AG04450 (cell line): ENCODE measurements around the gene PDE1C. TPM values are rescaled to one million over a fixed set of nuclear protein-coding genes. Genes with fewer than 3 reads are reported as not detected.

Experiments used
- CTCF ChIA-PET: fragments of 300-600, 350-600 bp; formaldehyde crosslinking; extraction: SDS; loops from one replicate; lab custom pipeline; 2022; ENCODE audit warnings: antibody characterized with exemption, inconsistent platforms; lab: Charles Lee
- POLR2A ChIA-PET: fragments of 350-600 bp; formaldehyde crosslinking; extraction: SDS; loops from one replicate; lab custom pipeline; 2021; ENCODE audit warnings: antibody characterized with exemption, inconsistent platforms; lab: Yijun Ruan, JAX
- DNase-seq: peaks from one replicate; pipeline ENCODE4 v3.0.0-alpha.2; 2011; ENCODE audit warnings: low read depth, low spot score
- H3K27ac ChIP-seq: one replicate; pipeline ENCODE4 v1.5.1; 2012; ENCODE audit warnings: low read depth, low read length, control low read depth
- H3K27me3 ChIP-seq: one replicate; pipeline ENCODE4 v1.6.0; 2012; ENCODE audit warnings: low read length; ENCODE audit not compliant: control insufficient read depth, insufficient read depth
- H3K4me3 ChIP-seq: 2 replicates; pipeline ENCODE4 v1.5.1; 2011; ENCODE audit warnings: mild to moderate bottlenecking, low read depth, low read length, control low read depth
- H3K9me3 ChIP-seq: 2 replicates; pipeline ENCODE4 v1.5.1; 2012; ENCODE audit warnings: low read length; ENCODE audit not compliant: control insufficient read depth, insufficient read depth
- CTCF ChIP-seq: IDR thresholded peaks from 2 replicates; pipeline ENCODE4 v1.5.1; 2011; ENCODE audit warnings: low read depth, low read length, control low read depth, inconsistent platforms
- polyA plus RNA-seq: library from polyadenylated mRNA; depleted of rRNA; stranded (reverse); fragments of >200 nt; gene quantifications from 2 replicates; pipeline ENCODE4 v1.2.3, GENCODE V29; 2011

The PDE1C gene
- polyA plus RNA-seq, 1 experiment: 3.8 TPM

GRCh38 chr7:31856337-31856736, 213.9 kb downstream of the PDE1C start:
- Histone ChIP-seq H3K27me3 (no peaks in the 10 kb centered on the region), H3K9me3 (peaks cover 5% of the 10 kb centered on the region; the same call in 1 of the 2 replicates), H3K27ac (no peak overlapping the region), H3K4me3 (no peak overlapping the region)
- ChIA-PET POLR2A (no interaction called here), CTCF (no interaction called here)
- no peak for DNase-seq
- TF ChIP-seq CTCF: no peak

- no peak overlapping the region for H3K4me3 ChIP-seq
- TF ChIP-seq CTCF: no peak
- POLR2A ChIA-PET: no interaction called here
- no peak for DNase-seq
- H3K9me3 ChIP-seq: peaks cover 5% of the 10 kb centered on the region; the same call in 1 of the 2 replicates
- no peak overlapping the region for H3K27ac ChIP-seq
- CTCF ChIA-PET: no interaction called here
- no peaks in the 10 kb centered on the region for H3K27me3 ChIP-seq
Observed at GRCh38 chr7:31855530-31855929, 214.7 kb downstream of the PDE1C start.

GRCh38 chr7:31853380-31853779, 216.8 kb downstream of the PDE1C start:
- ChIA-PET CTCF (no interaction called here), POLR2A (no interaction called here)
- TF ChIP-seq CTCF: no peak
- Histone ChIP-seq H3K27ac (no peak overlapping the region), H3K4me3 (no peak overlapping the region), H3K27me3 (no peaks in the 10 kb centered on the region), H3K9me3 (peaks cover 5% of the 10 kb centered on the region; the same call in 1 of the 2 replicates)
- DNase-seq: no peak

- Histone ChIP-seq H3K27ac (no peak overlapping the region), H3K9me3 (peaks cover 5% of the 10 kb centered on the region; the same call in 1 of the 2 replicates), H3K27me3 (no peaks in the 10 kb centered on the region), H3K4me3 (no peak overlapping the region)
- ChIA-PET POLR2A (no interaction called here), CTCF (no interaction called here)
- DNase-seq: no peak
- no peak for TF ChIP-seq CTCF
Observed at GRCh38 chr7:31852462-31852861, 217.7 kb downstream of the PDE1C start.

GRCh38 chr7:31851119-31851518, 219.1 kb downstream of the PDE1C start:
- ChIA-PET POLR2A (no interaction called here), CTCF (no interaction called here)
- no peak for DNase-seq
- Histone ChIP-seq H3K9me3 (peaks cover 5% of the 10 kb centered on the region; the same call in 1 of the 2 replicates), H3K27me3 (no peaks in the 10 kb centered on the region), H3K4me3 (no peak overlapping the region), H3K27ac (no peak overlapping the region)
- no peak for TF ChIP-seq CTCF
